GM18511 (cell line): ENCODE measurements around the gene EN2.

Experiments
- ATAC-seq: cut with Tn5 transposase; IDR thresholded peaks from one replicate; pipeline ENCODE4 v1.9.1; 2021; ENCODE audit warnings: mild to moderate bottlenecking, moderate library complexity; ENCODE audit not compliant: unreplicated experiment

The EN2 gene

DNA sequence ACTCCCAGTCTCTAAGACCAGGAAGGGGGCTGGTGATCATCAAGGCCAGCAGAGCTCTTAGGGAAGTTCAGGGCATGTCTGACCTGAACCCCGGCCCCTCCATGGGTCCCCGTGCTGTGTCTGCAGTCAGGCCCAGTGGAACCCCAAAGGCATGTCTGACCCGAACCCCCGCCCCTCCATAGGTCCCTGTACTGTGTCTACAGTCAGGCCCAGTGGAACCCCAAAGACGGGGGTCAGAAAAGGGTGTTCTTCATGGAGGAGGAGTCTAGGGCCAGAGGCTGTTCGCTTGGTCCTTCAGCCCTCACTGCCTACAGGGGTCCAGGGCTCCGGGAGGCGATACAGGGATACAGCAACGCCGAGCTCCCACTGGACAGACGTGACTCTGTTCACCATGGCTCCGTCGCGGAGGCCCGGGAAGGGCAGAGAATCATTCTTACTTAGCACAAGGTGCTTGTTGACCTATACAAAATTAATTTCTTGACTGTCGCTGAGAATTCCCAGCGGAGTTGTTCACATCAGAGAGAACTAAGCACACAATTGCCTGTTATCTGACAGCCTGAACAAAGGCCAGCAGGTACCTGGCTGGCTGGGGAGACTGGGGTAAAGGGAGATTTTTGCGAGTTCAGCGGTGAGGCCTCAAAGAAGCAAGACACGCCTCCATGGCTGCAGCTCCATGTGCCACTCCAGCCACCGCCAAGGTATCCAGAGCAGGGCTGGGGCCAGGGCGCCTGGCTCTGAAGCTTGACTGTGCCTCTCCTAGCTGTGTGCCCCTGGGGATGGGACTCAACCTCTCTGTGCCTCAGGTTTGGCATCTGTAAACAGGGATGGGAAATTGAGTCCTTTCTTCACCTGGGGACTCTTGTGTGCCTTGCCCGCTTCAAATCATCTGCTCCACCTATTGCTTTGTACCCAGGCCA lies 26.8 kb downstream of the EN2 start:
- ATAC-seq = no peak

DNA sequence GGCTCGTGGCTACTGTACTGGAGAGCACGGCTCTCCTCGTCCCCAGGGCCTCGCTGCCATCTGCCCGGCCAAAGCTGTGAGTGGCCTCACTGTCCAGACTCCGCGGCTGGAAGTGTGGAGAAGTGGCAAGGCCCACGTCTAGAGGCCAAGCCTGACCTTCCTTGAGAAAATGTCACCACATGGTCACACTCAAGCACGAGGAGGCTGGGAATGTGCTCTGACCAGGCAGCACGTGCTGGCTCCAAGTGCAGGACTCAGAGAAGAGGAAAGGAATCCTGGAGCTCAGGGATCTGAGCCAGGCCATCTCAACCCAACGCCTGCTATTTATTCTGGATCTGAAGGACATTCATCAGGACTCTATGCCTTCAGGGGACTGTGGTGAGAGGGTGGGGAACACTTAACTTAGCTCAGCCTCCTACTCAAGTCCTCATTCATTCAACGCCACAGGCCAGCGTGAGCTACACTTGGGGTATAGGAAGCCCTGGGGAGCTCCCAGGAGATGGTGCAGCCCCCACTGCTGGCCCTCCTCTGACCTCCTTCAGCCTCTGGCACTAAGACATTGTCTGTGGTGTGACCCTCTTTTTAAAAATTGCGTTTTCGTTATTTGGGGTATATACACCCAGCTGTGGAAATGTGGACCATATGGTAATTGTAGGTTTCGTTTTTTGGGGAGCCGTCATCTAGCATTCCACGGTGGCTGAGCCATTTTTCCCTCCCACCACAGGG lies 29.0 kb downstream of the EN2 start:
- ATAC-seq = no peak

DNA sequence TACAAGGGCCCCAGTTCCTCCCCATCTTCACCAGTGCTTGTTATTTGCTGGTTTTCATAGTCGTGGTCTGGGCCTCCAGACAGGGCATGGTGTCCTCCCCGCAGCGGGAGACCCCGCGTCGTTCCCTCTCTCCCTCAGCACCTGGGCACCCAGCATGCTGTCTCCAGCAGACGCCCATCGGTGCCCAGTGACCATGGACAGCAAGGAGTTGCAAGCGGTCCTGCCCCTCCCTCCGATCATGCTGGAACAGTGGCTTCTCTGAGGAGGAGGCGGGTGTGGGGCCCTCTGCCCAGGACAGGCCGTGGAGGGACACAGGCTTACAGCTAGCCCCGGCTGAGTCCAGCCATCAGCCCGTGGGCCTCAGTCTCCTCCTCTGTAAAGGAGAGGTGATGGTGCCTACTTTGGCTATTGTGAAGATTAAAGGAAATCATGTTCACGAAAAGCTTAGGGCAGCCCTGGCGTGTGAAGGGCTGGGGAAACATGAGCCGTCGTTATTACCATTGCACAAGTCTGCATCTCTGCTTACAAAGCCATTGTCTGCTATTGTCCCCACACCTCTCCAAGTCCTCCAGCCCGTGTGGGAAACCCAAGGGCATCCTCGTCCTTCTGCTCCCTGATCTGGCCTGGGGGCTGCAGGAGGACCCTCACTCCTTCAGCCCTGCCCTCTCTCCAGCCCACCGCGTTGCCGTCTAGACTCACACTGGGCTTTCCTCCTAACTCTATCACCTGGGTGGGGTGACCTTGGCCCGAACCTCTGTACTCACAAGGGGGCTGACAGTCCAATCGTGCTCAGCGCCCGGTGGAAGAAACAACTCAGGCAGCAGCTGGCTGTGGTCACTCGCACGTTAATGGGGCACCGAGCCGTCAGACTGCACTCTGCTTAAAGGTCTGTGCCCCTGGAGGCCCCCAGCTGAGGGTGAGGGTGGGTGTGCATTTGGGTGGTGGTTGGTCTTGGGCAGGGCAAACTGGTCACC lies 29.9 kb downstream of the EN2 start:
- no peak for ATAC-seq

DNA sequence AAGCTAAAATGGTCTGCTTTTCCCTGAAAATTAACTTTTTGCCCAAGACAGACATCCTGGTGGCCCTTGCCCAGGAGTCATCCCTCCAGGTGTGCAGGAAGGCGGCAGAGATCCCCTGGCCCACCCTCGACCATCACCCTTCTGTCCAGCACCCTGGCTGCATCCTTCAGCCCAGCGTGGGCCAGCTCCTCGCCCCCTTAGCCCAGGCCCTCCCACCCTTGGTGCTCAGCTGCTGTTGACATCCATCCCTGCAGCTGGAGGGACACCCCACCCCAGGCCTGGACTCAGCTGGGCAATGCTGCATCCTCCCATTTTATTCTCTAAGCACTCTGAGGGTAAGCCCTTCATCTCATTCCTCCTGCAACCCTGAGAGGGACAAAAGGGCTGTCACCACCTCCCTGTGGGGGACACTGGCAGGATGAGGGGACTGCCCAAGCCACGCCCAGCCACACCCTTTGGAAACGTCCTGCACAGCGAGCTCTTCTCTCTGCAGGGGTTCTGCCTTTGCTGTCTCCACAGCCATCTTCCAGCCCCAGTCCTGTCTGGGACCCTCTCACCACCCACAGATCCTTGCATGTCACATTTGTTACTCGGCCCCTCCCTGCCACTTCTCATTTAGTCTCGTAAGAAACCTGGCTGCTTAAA lies 30.7 kb downstream of the EN2 start:
- no peak for ATAC-seq

DNA sequence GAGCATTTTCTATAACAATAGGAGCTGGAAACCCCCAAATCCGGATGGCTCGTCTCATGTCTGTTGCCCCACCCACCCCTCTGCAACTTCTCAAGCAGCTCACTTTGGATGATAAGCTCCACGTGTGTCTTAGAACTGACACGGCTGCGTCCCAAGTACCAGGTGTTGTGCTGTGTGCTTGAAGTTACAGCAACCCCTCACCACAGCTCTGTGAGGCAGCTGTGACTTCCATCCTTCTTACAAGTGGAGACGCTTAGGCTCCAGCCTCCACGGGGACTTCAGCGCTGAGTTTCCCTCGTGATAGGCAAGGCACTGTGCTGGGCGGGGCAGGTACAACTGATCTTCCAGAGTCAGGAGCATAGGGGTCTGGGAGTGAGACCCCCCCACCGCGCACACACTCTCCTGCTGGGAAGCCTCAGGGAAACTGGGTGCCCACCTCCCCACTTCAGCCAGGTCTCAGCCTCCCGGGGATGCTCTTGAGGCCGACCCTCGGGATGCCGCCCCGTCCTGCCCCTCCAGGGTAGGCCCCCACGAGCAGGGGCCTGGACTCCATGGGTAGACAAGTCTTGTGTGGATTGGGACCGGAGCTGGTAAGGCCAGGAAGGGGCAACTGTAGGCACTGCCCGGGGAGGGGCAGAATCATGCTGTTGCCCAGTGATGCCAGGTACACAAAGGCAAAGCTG lies 31.4 kb downstream of the EN2 start:
- ATAC-seq = no peak

DNA sequence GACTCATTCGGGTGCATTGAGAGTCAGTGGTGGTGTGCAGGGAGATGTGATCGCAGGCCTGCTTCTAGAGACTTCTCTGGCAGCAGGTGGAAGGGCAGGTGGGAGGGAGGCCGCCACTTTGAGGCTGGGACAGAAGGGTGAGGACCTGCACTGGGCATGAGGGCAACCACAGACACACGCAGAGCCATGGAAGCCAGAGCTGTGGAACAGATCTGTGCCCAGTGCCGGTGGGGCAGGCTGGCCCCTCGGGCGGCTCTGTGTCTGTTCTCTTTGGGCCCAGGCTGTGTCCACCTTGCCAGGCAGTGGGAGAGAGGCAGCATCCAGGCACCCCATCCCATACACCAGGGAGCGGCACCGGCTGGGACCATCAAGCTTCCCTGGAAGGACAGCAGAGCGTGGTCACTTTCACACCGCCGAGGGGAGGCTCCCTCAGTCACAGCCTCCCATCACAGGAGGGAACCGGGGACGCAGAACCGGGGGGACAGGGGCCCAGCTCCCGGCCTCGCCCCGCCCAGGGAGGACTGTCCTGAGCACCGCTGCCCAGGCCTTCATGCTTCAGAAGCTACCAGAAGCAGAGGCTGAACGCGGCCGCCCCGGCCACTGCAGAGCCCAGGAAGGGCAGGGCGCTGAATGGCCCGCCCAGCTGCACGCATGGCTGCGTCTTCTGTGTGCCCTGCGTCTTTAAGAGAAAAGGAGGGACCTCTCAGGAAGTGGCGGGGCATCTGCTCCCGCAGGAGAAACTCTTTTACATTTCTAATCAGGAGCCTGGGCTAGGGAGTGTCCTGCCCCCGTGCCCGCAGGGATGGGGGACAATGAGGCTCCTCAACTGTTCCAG lies 32.1 kb downstream of the EN2 start:
- ATAC-seq = peak; percentile 52

DNA sequence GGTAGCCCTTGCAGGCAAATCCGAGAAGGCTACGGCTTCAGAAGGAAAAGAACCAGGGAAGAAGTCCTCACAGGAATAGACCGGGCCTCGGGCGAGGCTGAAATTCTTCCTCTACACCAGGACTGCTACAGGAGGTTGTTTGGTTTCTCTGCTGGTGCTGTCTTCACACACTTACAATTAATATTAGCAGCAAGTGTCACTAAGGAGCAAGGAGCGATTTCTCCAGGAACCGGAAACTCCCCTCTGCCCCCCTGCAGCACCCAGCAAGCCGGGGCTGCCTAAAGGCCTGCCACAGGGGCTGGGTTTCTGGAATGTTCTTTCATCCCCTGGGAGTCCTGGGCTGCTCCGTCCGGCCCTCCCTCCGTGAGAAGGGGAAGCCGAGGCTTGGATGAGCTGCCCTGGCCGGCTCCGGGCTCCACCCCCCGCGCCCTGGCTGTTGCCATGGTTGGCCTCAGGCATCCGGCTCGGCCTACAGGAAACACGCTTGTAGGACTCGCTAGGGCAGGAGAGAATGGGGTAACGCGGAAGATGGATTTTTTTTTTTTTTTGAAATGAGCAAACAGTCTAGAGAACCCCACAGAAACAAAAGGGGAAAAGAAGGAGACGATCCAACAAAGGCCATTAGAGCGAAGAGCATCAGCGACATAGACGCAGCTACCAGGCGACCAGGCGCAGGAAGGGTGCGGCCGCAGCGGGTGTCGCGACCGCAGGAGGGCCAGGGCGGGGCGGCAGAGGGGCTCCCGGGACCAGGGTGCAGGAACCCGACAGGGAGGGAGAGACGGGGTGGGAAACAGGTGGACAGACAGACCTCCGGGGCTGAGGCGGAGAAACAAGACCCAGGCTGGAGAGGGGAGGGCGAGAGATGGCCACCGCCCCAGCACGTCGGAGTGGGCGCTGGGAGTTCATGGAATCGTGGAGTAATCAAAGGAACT lies 33.0 kb downstream of the EN2 start:
- ATAC-seq = peak; percentile 96

DNA sequence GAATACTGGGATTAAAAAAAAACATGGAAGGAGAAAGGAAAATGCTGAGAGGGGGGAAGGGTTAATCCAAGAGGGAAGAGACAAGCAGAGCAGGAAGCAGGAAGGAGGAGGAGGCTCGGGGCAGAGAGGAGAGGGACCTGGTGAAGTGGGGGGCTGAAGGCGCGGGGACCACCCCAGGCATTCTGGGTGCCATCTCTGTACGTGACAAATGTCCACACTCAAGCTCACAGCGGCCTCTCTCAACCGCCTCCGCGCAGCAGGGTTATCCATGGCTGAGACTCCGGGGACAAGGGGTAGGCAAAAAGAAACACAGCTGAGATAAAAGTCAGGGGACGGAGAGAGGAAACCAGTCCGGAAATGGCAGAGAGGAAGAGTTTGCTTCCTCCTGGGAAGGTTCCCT lies 33.9 kb downstream of the EN2 start:
- ATAC-seq = no peak

DNA sequence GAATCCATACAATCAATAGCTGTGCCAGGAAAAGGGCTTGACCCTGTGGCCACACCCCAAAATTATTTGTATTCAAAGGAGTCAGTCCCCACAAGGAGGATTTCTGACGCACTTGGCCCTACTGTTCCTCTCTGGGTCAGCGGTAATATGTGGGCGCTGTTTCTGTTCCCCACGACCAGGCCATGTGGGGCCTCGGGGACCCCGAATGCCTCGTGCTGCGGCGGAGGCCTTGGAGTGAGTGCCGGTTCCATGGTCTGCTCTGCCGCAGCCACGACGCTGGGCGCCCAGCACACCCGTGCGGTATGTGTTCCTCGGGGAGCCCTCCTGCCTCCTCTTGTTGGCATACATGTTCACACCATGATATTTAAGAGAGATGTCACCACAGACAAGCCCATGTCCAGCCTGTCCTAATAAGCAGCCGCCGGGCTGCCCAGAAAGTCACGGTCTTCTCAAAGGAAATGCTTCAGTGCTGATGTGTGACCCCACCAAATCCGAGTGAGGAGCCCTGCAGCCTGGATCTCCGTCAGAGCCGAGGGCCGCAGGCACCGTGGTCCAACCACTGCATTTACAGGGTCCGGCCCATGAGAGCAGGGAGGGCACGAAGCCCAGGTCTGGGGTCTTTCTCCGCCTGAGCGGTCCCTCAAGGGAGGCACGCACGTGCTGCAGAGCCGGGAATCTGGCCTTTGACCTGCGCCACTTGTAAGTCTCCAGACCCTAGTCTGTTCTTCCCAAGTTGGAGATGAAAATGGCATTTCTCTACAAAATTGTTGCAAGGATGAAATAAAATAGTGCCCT lies 36.0 kb downstream of the EN2 start:
- ATAC-seq = no peak

DNA sequence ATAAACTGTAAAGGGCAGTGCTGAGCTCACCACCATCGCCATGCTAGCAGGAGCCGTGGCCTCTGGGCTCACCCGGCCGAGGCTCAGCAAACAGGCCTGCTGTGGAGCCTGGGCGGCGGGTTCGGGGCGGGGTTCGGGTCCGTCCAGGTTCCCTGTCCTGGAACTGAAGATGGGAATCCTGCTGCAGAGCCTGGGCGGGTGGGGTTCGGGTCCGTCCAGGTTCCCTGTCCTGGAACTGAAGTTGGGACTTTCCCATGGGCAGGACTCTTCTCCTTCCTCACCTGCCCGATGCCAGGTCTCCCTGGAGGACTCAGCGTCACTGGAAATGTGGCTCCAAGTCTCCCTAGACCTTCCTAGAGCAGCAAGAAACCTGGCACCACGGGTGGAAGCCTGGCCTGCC lies 36.6 kb downstream of the EN2 start:
- no peak for ATAC-seq

DNA sequence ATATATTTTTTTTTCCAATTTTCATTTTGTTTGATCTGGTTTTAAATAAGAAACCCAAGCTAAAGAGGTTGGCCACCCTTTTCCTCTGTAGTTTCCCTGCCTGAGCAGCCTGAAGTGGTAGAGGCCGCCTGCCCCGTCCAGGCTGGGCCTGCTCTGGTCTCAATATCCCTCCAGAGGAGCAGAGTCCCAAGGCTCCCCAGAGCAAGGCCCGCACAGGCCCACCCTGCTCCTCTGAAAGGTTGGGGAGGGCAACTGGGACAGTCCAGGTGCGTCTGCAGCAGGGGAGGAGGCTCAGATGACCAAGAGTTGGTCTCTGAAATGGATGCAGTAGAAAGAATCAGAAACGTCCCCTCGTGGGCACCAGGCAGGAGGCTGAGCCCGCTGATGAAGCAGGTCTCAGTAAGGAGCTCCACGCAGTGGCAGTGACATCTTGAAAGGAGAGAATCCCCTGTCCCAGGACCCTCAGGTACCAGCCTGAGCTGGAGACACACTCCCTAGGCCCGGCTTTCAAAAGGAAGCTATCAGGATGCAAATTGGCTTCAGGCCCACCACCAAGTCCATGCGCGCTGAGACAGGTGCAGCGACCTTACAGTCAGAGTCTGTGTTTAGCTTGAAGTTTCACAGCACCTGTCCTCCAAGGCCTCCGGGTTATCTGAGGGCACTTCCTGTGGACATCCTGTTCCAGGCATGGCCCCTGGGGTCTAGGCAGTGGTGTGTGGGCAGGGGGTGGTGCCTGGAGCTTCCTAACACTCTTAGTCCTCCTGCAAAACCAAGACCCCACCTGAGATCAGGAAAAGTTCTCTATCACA lies 37.7 kb downstream of the EN2 start:
- ATAC-seq = no peak

DNA sequence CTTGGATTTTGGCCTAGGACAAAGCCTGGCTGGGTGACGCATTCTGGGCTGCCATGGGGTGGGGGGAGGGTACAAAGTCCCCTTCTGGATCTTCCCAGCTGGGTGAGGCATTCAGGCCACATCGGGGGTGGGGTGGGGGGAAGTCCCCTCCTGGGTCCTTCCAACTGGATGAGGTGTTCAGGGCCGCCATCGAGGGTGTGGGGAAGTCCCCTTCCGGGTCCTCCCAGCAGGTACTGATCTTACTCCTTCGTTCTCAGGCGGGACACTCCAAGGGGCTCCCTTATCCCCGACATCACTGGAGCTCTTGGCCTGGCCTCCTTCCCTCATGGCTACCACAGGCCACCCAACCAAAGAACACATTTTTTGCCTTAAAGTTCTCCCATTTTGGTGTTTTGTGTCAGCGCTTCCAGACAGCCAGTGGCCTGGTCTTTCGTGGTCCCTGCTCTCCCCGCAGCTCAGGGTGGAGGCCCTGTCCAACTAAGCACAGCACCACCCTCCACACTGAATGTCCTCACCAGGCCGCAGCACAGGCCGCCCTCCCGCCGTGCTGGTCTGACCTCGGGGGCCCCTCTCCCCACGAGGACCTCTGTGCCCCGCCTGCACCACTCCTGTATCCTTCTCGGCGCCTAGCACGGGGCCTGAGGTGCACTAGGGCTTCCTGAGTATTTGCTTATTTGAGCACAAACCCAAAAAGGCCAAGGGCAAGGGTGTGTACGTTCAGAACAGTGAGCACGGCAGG lies 38.5 kb downstream of the EN2 start:
- no peak for ATAC-seq

DNA sequence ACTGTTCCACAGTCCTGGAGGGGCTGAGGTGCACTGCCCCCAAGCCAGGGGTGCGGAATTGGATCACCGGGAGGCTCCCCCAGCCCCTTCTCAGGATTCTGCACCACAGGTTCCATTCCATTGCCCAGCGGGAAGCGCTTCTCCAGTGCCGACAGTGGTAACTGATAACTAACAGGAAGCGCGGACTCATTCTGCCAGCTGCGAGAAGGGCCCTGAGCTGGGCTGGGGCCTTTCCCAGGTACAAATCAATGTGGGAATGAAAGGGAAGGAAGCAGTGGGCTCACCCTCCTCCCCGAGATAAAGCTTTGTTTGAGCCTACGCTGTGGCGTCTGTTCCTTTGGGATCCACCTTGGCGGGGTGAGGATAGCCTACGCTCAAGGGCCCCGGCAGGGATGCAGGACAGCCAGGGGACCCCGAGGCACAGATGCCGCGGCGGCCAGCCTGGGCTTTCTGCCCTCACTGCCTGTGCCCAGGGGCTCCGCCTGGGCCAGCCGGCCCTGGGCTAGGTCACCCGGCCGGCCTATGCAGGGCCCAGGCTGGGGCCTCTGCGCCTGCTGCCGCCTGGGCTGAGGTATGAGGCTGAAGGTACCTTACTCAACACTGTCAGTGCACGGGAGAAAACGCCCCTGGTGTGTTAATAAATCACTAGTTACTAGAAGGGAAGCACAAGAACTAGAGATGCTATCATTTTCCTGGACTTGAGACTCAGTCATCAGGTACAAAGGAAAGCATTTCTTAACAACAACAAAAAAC lies 39.4 kb downstream of the EN2 start:
- ATAC-seq = no peak

DNA sequence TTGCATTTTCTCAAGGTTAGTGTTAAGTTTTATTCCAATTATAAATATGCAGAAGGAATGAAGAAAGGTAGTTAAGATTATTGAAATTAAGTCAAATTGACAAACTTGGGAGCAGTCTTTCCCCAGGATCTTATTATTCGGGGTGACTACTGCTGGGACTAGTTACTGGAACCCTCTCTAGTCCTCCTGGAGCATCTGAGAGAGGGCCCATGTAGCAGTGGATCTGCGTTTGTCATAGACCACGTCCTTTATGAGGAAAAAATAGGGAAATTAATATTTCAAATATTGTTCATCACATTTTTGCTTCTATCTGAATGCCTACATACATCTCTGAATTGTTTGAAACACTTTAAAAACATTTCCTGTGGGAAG lies 47.5 kb downstream of the EN2 start:
- no peak for ATAC-seq

DNA sequence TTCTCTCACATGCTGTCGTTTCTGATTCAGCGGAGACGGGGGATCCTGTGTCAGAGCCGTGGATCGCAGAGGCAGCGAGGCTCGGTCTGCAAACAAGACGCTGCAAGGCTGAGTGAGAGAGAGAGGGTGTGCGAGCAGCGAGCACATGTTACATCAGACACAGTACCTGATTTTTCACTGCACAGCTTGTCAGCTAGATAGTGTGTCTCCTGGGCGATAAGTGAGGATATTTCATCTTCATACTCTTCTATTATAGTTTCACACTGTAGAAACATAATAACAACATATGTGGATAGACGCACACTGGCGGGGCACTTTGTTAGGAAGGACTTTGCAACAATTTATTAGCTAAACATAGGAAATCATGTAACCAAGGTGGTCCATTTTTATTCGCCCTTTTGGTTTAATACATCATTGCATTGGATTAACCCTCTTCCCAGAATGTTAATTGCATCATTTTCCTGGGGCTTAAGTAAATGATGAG lies 49.0 kb downstream of the EN2 start:
- no peak for ATAC-seq
